SH-SY5Y (cell line): ENCODE measurements around the gene KIF11.

Experiments used
- GATA2 ChIP-seq: IDR thresholded peaks from 2 replicates; pipeline ENCODE4 v1.6.1; 2011; ENCODE audit warnings: mild to moderate bottlenecking, low read depth, low read length
- GATA3 ChIP-seq: IDR thresholded peaks from 2 replicates; pipeline ENCODE4 v1.6.1; 2011; ENCODE audit warnings: low read depth, mild to moderate bottlenecking, low read length, moderate library complexity

KIF11 gene

GRCh38 chr10:92592761-92593618 is at the start of gene KIF11:
TSS of gene KIF11 (plus strand) at chr10:92593130. CDS start at chr10:92593376, 246 bp downstream.
- no peak for TF ChIP-seq GATA3
- no peak for TF ChIP-seq GATA2

DNA sequence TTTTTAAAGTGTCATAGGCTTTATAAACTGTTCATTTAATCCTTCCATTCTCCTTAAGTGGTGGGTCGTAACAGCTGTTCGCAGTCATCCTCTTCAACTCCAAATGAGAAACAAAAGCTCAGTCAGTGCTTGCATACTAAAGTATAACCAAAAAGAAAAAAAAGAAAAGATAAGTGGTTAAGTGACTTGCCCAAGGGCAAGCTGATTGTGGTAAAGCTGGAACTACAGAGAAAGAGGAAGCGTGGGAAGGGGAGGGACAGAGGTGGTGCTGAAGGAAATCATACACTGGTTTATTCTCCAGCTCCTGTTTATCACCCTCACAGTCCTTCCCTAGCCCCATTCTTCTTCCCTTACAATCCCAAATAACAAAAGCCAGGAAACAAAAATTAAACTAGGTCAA is 48.6 kb upstream of the KIF11 start:
- TF ChIP-seq GATA3 (no peak), GATA2 (no peak)

DNA sequence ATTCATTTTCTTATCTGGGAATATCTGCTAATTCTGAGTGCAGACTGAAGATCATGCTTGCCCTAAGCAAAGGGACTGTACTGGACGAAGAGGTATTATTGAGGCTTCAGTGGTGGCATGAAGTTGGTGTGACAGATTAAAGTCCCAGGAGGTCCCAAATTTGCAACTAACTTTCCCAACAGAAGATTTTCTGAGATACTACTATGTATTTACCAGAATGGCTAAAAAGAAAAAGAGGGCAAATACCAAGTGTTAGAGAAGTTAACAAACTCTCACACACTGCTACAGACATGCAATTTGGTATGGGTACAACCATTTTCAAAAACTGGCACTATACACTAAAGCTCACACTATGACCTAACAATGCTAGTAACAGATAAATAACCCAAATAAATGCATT is 47.4 kb upstream of the KIF11 start:
- TF ChIP-seq GATA2: no peak
- TF ChIP-seq GATA3: no peak

DNA sequence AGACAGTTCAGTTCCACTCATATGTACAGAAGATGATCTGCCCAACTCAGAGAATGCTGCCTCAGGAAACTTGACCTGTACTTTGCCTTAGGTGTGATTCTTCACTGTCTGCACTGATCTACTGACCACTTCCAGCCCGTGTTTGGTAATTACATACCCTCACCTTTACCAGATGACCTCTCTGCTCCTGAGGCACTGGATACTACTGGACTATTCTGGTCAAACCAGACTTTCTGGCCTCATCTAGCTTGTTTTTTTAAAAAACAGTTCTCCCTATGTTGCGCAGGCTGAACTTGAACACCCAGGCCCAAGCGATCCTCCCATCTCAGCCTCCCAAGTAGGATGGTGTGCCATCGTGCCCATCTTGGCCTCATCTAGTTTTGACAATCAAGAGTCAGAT is 45.3 kb upstream of the KIF11 start:
- TF ChIP-seq GATA2 (no peak), GATA3 (no peak)

GRCh38 chr10:92550924-92551323 is 42.0 kb upstream of the KIF11 start:
- no peak for TF ChIP-seq GATA2
- no peak for TF ChIP-seq GATA3

GRCh38 chr10:92552310-92552709 is 40.6 kb upstream of the KIF11 start:
- TF ChIP-seq GATA2 (no peak), GATA3 (no peak)

DNA sequence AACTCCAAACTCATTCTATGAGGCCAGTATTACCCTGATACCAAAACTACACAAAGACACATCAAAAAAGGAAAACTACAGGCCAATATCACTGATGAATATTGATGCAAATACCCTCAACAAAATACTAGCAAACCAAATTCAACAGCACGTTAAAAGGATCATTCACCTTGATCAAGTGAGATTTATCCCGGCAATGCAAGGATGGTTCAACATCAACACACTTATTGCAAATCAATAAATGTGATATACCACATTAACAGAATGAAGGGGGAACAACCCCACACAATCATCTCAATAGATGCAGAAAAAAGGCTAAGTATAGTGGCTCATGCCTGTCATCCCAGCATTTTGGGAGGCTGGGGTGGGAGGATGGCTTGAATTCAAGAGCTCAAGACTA is 39.0 kb upstream of the KIF11 start:
- TF ChIP-seq GATA2 (no peak), GATA3 (no peak)

- TF ChIP-seq GATA2 (no peak), GATA3 (no peak)
These were observed 33.9 kb upstream of the KIF11 start for GRCh38 chr10:92559046-92559445.

DNA sequence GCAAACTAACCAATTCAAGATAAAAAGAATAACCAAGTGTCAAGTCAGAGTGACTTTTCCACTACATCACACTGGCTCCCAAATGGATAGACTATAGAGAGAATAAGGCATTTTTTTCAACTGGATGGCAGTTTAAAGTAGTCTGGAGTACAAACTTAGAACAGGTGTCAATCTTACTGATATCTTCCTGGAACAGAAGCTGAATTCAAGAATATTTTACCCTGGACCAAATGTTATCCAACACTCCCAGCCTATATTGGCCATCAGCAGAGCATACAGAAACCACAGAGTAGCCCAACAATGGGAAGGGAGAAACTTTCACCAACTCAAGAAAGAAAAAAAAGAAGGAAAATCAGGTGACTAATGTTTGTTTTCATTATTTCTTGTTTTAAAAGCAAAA is 30.5 kb upstream of the KIF11 start:
- no peak for TF ChIP-seq GATA3

GRCh38 chr10:92567952-92568600 is 24.9 kb upstream of the KIF11 start:
- no peak for TF ChIP-seq GATA2
- no peak for TF ChIP-seq GATA3

DNA sequence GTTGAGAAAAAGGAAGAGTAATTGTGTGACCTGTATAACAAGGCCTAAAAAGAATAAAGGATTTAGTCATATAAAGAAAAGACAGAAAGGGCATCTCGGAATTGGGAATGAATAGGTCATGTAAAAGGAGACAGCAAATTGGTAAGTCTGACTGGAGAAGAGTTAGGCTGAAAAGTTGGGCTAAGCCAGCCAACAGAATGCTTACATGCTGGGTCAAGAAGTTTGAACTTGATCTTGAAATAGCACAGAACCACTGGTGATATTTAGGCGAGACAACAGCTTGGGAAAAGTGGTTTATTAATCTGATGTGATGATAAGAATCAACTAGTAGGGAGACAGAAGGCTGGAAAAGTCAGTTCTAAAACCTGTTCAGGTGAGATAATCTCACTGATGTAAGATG is 23.9 kb upstream of the KIF11 start:
- TF ChIP-seq GATA3: no peak
- no peak for TF ChIP-seq GATA2

- TF ChIP-seq GATA3 (no peak), GATA2 (no peak)
These were observed 21.3 kb upstream of the KIF11 start for GRCh38 chr10:92571649-92572048.

GRCh38 chr10:92572362-92573090 is 20.4 kb upstream of the KIF11 start:
- TF ChIP-seq GATA3: no peak
- TF ChIP-seq GATA2: no peak

DNA sequence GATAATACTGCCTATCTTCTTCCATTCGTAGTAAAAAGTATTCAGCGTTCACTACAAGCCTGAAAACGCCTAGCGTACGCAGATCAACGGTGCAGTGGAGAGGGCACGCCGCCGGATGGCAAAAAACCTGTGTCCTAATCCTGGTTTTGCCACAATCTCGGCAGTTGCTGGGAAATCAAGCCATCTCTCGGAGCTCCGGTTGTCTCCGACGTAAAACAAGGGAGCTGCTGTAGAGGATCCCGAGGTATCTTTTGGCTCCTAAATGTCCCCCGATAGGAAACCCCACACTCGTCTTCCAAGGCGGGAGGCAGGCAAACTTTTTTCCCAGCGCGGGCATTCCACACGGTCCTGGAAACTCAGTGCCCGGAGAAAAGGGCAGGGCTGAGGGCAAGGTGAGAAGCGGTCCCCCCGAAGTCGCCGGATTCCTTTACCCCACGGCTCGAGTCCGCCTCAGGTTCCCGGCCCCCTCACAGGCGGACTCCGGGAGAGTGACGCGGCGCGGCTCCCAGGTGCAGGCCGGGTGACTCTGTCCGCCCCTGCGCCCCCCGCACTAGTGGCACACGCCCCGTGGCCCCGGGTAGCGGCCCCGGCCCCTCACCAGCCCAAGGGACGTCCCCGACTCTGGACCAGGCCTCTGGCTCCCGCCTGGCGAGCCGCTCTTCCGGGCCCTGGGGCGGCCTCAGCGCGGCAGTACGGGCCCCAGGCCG is 19.7 kb upstream of the KIF11 start:
- TF ChIP-seq GATA2 (no peak), GATA3 (no peak)
